ENCODE data around the gene SOX2. TPM values are rescaled to one million over a fixed set of nuclear protein-coding genes. Genes with fewer than 3 reads are reported as not detected.

SOX2 gene
- total RNA-seq, 1 donor from 2014 or later, result 1.4 TPM

- Mint-ChIP-seq H3K4me1 (ENCODE audit: unreplicated experiment) (peaks cover 19% of the 10 kb centered on the region), H3K9me3 (ENCODE audit: unreplicated experiment) (no peaks in the 10 kb centered on the region), H3K36me3 (ENCODE audit: low read depth, unreplicated experiment) (no peaks in the 10 kb centered on the region), H3K27me3 (ENCODE audit: unreplicated experiment) (peaks cover 14% of the 10 kb centered on the region), H3K4me3 (ENCODE audit: unreplicated experiment) (no peak overlapping the region), H3K27ac (ENCODE audit: unreplicated experiment) (no peak overlapping the region)
- DNase-seq (ENCODE audit: low spot score), result no peak
- no peak for TF ChIP-seq CTCF (IDR thresholded peaks at IDR 0.05; ENCODE audit: unreplicated experiment)
These were observed 6.6 kb downstream of the SOX2 start for GRCh38 chr3:181718369-181718768.

- Mint-ChIP-seq H3K9me3 (ENCODE audit: unreplicated experiment) (no peaks in the 10 kb centered on the region), H3K4me3 (ENCODE audit: unreplicated experiment) (no peak overlapping the region), H3K27ac (ENCODE audit: unreplicated experiment) (no peak overlapping the region), H3K27me3 (ENCODE audit: unreplicated experiment) (peaks cover 18% of the 10 kb centered on the region), H3K4me1 (ENCODE audit: unreplicated experiment) (peaks cover 23% of the 10 kb centered on the region), H3K36me3 (ENCODE audit: low read depth, unreplicated experiment) (peaks cover under 1% of the 10 kb centered on the region)
- no peak for DNase-seq (ENCODE audit: low spot score)
- TF ChIP-seq CTCF (IDR thresholded peaks at IDR 0.05; ENCODE audit: unreplicated experiment), result no peak
These were observed 7.5 kb downstream of the SOX2 start for GRCh38 chr3:181718987-181719911.

- Mint-ChIP-seq H3K36me3 (ENCODE audit: low read depth, unreplicated experiment) (peaks cover 3% of the 10 kb centered on the region), H3K4me3 (ENCODE audit: unreplicated experiment) (no peak overlapping the region), H3K27ac (ENCODE audit: unreplicated experiment) (no peak overlapping the region), H3K4me1 (ENCODE audit: unreplicated experiment) (peaks cover 20% of the 10 kb centered on the region), H3K9me3 (ENCODE audit: unreplicated experiment) (no peaks in the 10 kb centered on the region), H3K27me3 (ENCODE audit: unreplicated experiment) (peaks cover 24% of the 10 kb centered on the region)
- TF ChIP-seq CTCF (IDR thresholded peaks at IDR 0.05; ENCODE audit: unreplicated experiment), result no peak
- no peak for DNase-seq (ENCODE audit: low spot score)
These were observed 8.4 kb downstream of the SOX2 start for GRCh38 chr3:181719991-181720680.

GRCh38 chr3:181721046-181721875 is 9.5 kb downstream of the SOX2 start:
- H3K27me3 Mint-ChIP-seq (ENCODE audit: unreplicated experiment), result peaks cover 25% of the 10 kb centered on the region

More at GRCh38 chr3:181721046-181721875, 9.5 kb downstream of the SOX2 start:
- Mint-ChIP-seq H3K9me3 (ENCODE audit: unreplicated experiment) (no peaks in the 10 kb centered on the region), H3K27ac (ENCODE audit: unreplicated experiment) (no peak overlapping the region), H3K36me3 (ENCODE audit: low read depth, unreplicated experiment) (peaks cover 3% of the 10 kb centered on the region), H3K4me1 (ENCODE audit: unreplicated experiment) (peaks cover 19% of the 10 kb centered on the region), H3K4me3 (ENCODE audit: unreplicated experiment) (no peak overlapping the region)
- no peak for DNase-seq (ENCODE audit: low spot score)
- no peak for TF ChIP-seq CTCF (IDR thresholded peaks at IDR 0.05; ENCODE audit: unreplicated experiment)
